ENCODE results near the gene TLCD3B.

The TLCD3B gene

DNA sequence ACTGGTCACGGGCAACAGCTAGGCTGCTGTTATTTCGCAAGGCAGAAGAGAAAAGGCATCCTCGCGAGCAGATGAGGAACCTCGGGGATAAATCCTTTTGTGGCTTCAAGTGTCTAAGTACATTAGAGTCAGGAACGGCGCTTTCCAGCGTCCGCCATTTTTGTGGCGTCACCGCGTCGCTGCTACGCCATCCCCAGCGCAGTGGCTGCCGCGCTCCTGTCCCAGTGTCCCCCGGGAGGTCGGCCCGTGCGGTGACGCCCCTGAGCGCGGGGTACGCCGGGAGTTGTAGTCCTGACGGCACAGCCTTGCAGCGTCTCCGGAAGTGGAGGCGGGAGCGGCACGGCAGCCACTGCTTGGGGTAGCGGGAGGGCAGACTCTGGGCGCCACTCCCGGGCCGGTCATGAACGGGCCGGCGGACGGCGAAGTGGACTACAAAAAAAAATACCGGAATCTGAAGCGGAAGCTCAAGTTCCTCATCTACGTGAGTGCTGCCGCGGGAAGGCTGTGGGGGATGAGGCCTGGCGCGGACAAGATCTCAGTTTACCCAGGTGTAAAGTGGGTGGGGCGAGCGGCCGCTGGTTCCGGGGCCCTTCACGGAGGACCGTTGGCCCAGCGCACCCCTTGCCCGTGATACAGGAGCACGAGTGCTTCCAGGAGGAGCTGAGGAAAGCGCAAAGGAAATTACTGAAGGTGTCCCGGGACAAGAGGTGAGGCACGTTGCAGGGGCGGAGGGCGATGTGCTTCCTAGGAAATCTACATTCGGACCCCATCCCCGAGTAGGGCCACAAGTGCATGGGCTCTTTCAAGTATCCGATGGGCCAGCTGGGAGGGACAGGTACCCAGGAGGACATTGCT is 34.9 kb downstream of the TLCD3B start, which contains the start of gene INO80E:
Gene INO80E (plus strand): TSS at position 331 of the 855 bp plus-strand sequence. CDS start 70 bp downstream, at position 401.
- H3K9me3 ChIP-seq (ENCODE audit: control insufficient read depth, insufficient read depth, low read length), result no peaks in the 10 kb centered on the region
- H3K36me3 ChIP-seq (ENCODE audit: insufficient read depth, low read length), result peaks cover 4% of the 10 kb centered on the region; the same call in 1 of the 2 replicates
- H3K4me1 ChIP-seq (ENCODE audit: insufficient read depth, low read length), result no peaks in the 10 kb centered on the region; the same call in 1 of the 2 replicates
- H3K9ac ChIP-seq (ENCODE audit: low read depth, low read length), result peak within 1 kb of the TSS; percentile 65

DNA sequence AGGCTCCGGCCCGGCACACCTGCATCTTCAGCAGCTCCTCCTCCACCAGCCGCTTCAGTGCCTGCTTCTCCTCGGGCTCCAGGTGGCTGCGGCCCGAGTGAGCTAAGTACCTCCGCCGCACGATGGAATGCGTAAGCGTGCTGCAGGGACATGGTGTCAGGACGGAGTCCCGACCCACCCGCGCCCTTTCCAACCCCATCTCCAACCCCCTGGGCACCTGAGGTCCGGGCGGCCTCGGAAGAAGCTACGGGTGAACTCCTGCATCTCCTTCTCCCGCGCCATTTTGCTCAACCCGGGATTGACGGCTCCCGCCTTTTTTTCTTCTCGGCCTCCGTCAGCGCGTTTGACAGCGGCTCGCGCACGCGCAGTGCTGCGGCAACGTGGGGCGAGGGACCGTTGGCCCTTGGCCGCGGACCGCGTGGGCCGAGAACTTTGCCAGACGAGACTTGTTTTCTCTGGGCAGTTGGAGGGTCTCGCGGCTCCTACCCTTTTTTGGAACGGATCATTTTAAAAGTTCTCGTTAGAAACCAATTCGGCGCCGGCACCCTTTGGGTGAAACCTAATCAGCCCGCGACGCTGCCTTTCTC is 35.7 kb downstream of the TLCD3B start, which contains the start of gene HIRIP3:
Gene HIRIP3 (minus strand): TSS at position 294 of the 587 bp plus-strand sequence. CDS start 12 bp downstream, at position 282.
- H3K36me3 ChIP-seq (ENCODE audit: insufficient read depth, low read length), result peaks cover 4% of the 10 kb centered on the region; the same call in 1 of the 2 replicates
- H3K9ac ChIP-seq (ENCODE audit: low read depth, low read length), result peak within 1 kb of the TSS; percentile 65
- no peaks in the 10 kb centered on the region; the same call in 1 of the 2 replicates for H3K4me1 ChIP-seq (ENCODE audit: insufficient read depth, low read length)
- no peaks in the 10 kb centered on the region for H3K9me3 ChIP-seq (ENCODE audit: control insufficient read depth, insufficient read depth, low read length)

DNA sequence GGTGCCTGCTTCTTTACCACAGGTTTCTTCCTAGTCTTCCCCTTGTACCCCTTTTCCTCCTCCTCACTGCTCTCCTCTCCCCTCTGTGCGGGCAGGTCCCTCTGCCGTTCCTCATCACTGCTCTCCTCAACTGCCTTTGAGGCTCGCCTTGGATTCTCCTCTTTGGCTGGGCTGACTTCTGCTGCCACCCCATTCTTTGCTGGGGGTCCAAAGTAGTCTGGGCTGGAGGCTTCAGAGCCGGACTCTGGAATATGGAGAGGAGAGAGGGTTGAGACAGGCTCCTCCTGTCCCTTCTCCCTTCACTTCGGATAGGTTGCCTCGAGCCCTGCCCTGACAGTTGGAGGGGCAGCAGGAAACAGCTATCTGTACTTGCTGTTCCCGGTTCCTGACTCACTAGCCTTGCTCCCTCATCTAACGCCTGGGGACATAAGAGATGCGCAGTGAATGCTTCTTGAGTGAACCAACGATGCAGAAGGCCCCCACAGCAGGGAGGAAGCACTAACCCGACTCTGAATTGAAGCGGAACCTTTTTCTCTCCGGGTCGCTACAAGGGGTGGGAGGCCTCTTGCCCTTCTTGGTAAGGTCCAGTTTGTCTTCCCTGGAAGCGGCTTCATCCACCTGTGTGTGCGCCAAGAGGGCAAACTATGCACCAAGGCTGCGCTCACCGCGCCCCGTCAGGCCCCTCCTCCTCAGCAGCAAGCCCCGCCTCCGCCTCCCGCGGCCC is 36.3 kb downstream of the TLCD3B start:
- H3K4me1 ChIP-seq (ENCODE audit: insufficient read depth, low read length), result no peaks in the 10 kb centered on the region; the same call in 1 of the 2 replicates
- H3K9me3 ChIP-seq (ENCODE audit: control insufficient read depth, insufficient read depth, low read length), result no peaks in the 10 kb centered on the region
- H3K9ac ChIP-seq (ENCODE audit: low read depth, low read length), result peak overlapping the region; percentile 65
- H3K36me3 ChIP-seq (ENCODE audit: insufficient read depth, low read length), result peaks cover 4% of the 10 kb centered on the region; the same call in 1 of the 2 replicates

DNA sequence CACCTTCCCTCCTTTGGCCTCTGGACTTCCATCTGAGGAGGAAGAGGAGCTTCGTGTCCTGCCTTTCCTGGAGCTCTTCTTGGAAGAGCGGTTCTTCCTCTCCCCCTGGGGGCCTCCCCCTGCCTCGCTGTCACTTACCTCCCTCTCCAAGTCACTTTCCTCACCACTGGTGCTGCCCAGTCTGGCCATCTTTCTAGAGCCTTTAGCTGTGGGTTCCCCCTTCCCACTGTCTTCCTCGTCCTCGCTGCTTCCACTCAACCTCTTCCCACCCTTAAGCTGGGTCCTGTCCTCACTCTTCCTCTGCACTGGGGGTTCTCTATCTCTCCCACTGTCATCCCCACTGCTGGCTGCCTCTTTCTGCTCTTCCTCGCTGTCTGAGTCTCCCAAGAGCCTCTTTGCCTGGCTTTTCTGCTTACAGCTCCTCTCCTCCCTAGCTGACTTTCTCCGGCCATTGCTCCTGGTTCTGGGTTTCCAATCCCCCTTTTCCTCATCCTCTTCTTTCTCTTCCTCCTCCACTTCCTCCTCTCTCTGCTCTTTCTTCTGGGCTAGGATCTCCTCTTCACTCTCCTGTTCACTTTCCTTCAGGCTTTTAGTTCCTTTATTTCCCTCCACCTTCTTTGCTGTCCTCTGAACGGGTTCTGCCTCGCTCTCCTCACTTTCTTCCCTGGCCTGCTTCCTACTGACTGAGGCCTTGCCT is 37.0 kb downstream of the TLCD3B start:
- no peak overlapping the region for H3K9ac ChIP-seq (ENCODE audit: low read depth, low read length)
- H3K36me3 ChIP-seq (ENCODE audit: insufficient read depth, low read length), result peaks cover 4% of the 10 kb centered on the region; the same call in 1 of the 2 replicates
- H3K9me3 ChIP-seq (ENCODE audit: control insufficient read depth, insufficient read depth, low read length), result no peaks in the 10 kb centered on the region
- no peaks in the 10 kb centered on the region; the same call in 1 of the 2 replicates for H3K4me1 ChIP-seq (ENCODE audit: insufficient read depth, low read length)

DNA sequence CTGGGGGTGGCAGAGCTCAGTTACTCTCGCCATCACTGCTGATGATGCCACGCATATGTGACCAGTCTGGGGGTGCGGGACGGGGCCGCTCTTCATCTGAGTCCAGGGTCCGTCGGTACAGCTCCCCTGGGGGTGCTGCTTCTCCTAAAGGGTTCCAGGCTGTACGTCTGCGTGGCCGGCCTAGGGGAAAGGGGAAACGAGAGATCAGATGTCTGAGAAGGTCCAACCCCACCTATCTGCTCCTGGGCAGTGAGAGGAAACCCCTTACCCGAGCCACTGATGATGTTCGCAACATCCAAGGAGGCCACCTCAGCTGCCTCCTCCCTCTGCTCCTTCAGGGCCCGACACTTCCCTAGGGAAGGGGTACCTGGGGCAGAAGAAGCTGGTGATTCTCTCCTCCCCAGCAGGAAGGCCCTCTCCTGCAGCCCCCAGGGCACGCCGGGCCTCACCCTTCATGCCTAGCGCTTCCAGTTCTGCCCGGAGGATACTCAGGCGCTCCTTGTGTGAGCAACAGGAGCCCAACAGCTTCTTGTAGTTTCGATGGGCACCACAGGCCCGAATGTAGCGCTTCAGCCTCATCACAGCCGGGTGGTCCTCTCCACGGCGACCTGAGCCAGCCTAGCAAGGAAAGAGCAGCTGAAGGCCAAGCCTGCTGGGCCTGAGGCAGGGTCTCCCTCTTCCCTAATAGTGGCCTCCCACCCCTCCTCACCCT is 37.7 kb downstream of the TLCD3B start:
- H3K36me3 ChIP-seq (ENCODE audit: insufficient read depth, low read length), result peaks cover 4% of the 10 kb centered on the region; the same call in 1 of the 2 replicates
- H3K4me1 ChIP-seq (ENCODE audit: insufficient read depth, low read length), result no peaks in the 10 kb centered on the region; the same call in 1 of the 2 replicates
- H3K9me3 ChIP-seq (ENCODE audit: control insufficient read depth, insufficient read depth, low read length), result no peaks in the 10 kb centered on the region
- no peak overlapping the region for H3K9ac ChIP-seq (ENCODE audit: low read depth, low read length)

DNA sequence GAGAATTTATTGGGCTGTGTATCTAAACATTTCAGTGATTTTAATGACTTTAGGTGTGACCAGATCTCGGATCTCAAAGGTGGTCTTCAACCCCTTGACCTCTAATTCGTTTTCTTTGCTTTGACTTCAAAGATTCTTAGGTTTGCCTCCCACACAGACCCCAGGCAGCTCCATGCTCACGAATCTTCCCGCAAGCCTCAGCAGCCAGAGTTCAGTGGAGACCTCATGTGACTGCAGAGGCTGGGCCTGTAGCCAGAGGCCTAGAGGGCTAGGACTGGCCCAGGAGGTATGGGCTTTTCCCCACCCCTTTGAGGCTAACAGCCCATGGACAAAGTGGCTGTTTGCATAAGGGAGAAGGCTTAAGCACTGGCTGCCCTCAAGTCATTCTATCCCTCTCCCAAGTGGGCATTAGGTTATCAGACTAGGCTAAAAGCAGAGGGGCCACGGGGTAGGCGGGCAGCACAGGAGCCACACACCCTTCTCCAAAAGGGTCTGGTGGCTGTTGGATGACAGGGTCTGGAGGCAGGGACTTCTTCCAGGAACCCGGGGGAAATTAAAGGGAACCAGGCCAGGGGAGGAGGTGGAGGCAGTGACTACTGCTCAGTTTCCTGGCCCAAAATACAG is 38.6 kb downstream of the TLCD3B start:
- Histone ChIP-seq H3K36me3 (ENCODE audit: insufficient read depth, low read length) (peaks cover 4% of the 10 kb centered on the region; the same call in 1 of the 2 replicates), H3K9ac (ENCODE audit: low read depth, low read length) (no peak overlapping the region), H3K9me3 (ENCODE audit: control insufficient read depth, insufficient read depth, low read length) (no peaks in the 10 kb centered on the region), H3K4me1 (ENCODE audit: insufficient read depth, low read length) (no peaks in the 10 kb centered on the region; the same call in 1 of the 2 replicates)

DNA sequence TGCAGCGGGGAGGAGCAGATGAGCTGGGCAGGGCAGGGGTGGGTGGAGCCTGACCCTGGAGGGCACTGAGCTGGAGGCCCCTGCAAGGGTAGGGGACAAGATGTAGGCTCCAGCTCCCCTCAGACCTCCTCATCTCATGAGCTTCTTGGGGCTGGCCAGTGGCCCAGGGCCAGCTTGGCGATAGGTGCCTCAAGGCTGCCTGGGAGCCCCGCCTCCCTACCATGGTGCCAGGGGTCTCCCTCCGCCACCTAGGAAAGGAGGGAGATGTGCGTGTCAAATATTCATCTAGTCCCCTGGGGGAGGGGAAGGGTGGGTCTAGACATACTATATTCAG is 39.5 kb downstream of the TLCD3B start:
- H3K36me3 ChIP-seq (ENCODE audit: insufficient read depth, low read length), result peaks cover 4% of the 10 kb centered on the region; the same call in 1 of the 2 replicates

DNA sequence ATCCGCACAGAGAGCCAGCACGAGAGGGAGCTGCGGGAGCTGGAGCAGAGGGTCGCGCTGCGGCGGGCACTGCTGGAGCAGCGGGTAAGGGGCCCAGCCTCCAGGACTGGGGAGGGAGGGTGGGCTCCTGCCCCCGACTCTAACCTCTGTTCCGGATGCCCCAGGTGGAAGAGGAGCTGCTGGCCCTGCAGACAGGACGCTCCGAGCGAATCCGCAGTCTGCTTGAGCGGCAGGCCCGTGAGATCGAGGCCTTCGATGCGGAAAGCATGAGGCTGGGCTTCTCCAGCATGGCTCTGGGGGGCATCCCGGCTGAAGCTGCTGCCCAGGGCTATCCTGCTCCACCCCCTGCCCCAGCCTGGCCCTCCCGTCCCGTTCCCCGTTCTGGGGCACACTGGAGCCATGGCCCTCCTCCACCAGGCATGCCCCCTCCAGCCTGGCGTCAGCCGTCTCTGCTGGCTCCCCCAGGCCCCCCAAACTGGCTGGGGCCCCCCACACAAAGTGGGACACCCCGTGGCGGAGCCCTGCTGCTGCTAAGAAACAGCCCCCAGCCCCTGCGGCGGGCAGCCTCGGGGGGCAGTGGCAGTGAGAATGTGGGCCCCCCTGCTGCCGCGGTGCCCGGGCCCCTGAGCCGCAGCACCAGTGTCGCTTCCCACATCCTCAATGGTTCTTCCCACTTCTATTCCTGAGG is 40.0 kb downstream of the TLCD3B start:
- H3K9ac ChIP-seq (ENCODE audit: low read depth, low read length), result no peak overlapping the region
- peaks cover 4% of the 10 kb centered on the region; the same call in 1 of the 2 replicates for H3K36me3 ChIP-seq (ENCODE audit: insufficient read depth, low read length)
- no peaks in the 10 kb centered on the region for H3K9me3 ChIP-seq (ENCODE audit: control insufficient read depth, insufficient read depth, low read length)
- H3K4me1 ChIP-seq (ENCODE audit: insufficient read depth, low read length), result no peaks in the 10 kb centered on the region; the same call in 1 of the 2 replicates

More for the DNA sequence above, 39.5 kb downstream of the TLCD3B start:
- Histone ChIP-seq H3K4me1 (ENCODE audit: insufficient read depth, low read length) (no peaks in the 10 kb centered on the region; the same call in 1 of the 2 replicates), H3K9me3 (ENCODE audit: control insufficient read depth, insufficient read depth, low read length) (no peaks in the 10 kb centered on the region), H3K9ac (ENCODE audit: low read depth, low read length) (no peak overlapping the region)

DNA sequence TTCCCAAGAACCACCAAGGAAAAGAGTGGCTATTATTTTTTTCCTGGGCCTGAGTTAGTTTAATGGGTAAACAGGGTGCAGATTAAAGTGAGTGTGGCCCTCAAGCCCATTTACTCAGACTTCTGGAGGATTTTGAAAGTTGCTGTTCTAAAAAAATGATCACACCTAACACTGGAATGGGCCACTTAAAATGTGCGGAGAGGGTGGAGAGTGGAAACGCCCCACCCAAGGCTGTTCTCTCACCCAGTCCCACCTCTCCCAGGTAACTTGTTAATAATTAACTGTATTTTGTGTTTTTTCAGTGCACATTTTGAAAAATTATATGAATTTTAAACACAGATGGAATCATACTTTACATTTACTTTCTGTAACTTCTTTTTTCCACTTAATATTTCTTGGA is 41.0 kb downstream of the TLCD3B start:
- no peaks in the 10 kb centered on the region; the same call in 1 of the 2 replicates for H3K4me1 ChIP-seq (ENCODE audit: insufficient read depth, low read length)
- no peak overlapping the region for H3K9ac ChIP-seq (ENCODE audit: low read depth, low read length)
- H3K9me3 ChIP-seq (ENCODE audit: control insufficient read depth, insufficient read depth, low read length), result no peaks in the 10 kb centered on the region
- H3K36me3 ChIP-seq (ENCODE audit: insufficient read depth, low read length), result peaks cover 4% of the 10 kb centered on the region; the same call in 1 of the 2 replicates

DNA sequence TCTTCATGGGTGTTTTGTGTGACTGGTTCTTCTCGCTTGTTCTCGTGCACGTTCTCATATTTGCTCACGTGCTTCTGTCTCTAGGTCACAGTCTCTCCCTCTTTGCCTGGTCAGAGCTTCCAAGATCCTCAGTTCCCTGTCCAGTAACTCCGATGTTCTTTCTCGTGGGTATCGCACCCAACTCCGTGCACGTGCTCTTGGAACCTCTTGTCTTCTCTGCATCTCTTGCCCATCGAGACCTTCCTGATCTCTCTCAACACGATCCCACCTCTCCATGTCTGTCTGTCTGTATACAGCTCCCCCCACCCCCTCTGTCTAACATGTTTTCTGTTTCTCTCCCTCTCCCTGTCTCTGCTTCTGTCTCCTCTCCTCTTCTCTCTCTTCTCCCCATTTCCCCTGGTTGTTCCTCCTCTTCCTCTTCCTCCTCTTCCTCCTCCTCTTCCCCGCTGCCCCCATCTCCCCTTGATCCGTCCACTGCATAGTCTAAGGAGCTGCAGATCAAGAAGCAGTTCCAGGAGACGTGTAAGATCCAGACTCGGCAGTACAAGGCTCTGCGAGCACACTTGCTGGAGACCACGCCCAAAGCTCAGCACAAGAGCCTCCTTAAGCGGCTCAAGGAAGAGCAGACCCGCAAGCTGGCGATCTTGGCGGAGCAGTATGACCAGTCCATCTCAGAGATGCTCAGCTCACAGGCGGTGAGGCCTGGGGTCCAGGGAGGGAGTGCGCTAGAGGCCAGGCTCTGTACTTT is 41.8 kb downstream of the TLCD3B start:
- Histone ChIP-seq H3K9ac (ENCODE audit: low read depth, low read length) (no peak overlapping the region), H3K36me3 (ENCODE audit: insufficient read depth, low read length) (peaks cover 4% of the 10 kb centered on the region; the same call in 1 of the 2 replicates)

DNA sequence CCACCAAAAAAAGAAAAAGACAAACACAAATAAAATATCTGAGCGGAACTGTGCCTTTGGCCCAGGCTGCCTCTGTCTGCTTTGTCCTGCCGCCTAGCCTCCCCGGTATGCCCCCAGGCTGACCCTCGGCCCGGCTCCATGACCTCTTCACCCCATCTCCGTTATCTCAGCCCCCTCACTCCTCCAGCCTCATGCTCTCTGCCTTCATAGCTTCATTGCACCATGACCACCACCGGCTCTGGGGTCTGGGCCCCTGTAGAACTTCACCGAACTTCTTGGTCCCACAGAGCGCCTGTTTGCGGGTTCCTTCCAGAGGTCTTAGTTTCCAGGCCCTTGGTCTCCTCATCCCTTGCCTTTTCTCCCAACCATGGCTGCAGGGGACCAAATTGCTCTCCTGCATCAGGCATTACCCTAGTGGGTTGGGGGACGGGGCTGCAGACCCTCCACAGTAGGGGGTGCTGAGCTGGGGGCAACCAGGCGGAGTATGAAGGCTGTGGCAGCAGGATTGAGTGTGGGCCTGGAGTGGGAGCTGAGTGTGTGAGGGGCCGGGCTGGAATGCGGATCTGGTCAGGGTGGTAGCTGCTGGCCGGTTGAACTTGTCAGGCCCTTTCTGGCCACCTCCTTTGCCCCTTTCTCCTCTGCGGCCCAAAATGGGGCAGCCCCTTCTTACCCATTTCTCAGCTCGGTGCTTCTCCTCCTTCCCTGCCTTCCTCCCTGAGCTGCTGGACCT is 42.6 kb downstream of the TLCD3B start:
- Histone ChIP-seq H3K36me3 (ENCODE audit: insufficient read depth, low read length) (peaks cover 4% of the 10 kb centered on the region; the same call in 1 of the 2 replicates), H3K9ac (ENCODE audit: low read depth, low read length) (no peak overlapping the region), H3K4me1 (ENCODE audit: insufficient read depth, low read length) (no peaks in the 10 kb centered on the region), H3K9me3 (ENCODE audit: control insufficient read depth, insufficient read depth, low read length) (no peaks in the 10 kb centered on the region)

More for the DNA sequence above, 41.8 kb downstream of the TLCD3B start:
- Histone ChIP-seq H3K9me3 (ENCODE audit: control insufficient read depth, insufficient read depth, low read length) (no peaks in the 10 kb centered on the region), H3K4me1 (ENCODE audit: insufficient read depth, low read length) (no peaks in the 10 kb centered on the region)
